Osteoblast (primary cell): ENCODE measurements around the gene TNS2. TPM values are rescaled to one million over a fixed set of nuclear protein-coding genes. Genes with fewer than 3 reads are reported as not detected.

Source experiments
- DNase-seq: peaks from one replicate; pipeline ENCODE4 v3.0.0; 2011; ENCODE audit warnings: low spot score, mixed read lengths; ENCODE audit not compliant: insufficient read length; ENCODE audit errors: missing footprints
- H2AFZ ChIP-seq: 2 replicates; pipeline ENCODE4 v1.6.0; 2011; ENCODE audit warnings: mild to moderate bottlenecking, low read length
- H3K27ac ChIP-seq: 2 replicates; pipeline ENCODE4 v1.5.1; 2011; ENCODE audit warnings: mild to moderate bottlenecking, low read depth, low read length, moderate library complexity
- H3K27me3 ChIP-seq: 2 replicates; pipeline ENCODE4 v1.6.0; 2012; ENCODE audit warnings: mild to moderate bottlenecking, control low read depth, inconsistent platforms, low read length, moderate library complexity; ENCODE audit not compliant: insufficient read depth
- H3K36me3 ChIP-seq: 2 replicates; pipeline ENCODE4 v1.5.1; 2011; ENCODE audit warnings: mild to moderate bottlenecking, low read length, control low read depth, moderate library complexity; ENCODE audit not compliant: insufficient read depth
- H3K4me1 ChIP-seq: 2 replicates; pipeline ENCODE4 v1.5.1; 2011; ENCODE audit warnings: mild to moderate bottlenecking, low read length, control low read depth, moderate library complexity; ENCODE audit not compliant: insufficient read depth
- H3K4me2 ChIP-seq: 2 replicates; pipeline ENCODE4 v1.6.0; 2011; ENCODE audit warnings: mild to moderate bottlenecking, low read length; ENCODE audit not compliant: insufficient read depth
- H3K4me3 ChIP-seq: fragments of 200-600 bp; sonication (generic); 3 replicates; pipeline ENCODE4 v1.5.1; 2012; ENCODE audit warnings: mild to moderate bottlenecking, low read length, inconsistent platforms; ENCODE audit not compliant: insufficient read depth
- H3K79me2 ChIP-seq: 2 replicates; pipeline ENCODE4 v1.6.0; 2012; ENCODE audit warnings: mild to moderate bottlenecking, low read length, control low read depth, inconsistent platforms; ENCODE audit not compliant: insufficient read depth
- H3K9me3 ChIP-seq: 2 replicates; pipeline ENCODE4 v1.5.1; 2011; ENCODE audit warnings: low read depth, low read length, control low read depth
- H4K20me1 ChIP-seq: 2 replicates; pipeline ENCODE4 v1.6.0; 2012; ENCODE audit warnings: mild to moderate bottlenecking, low read length, control low read depth; ENCODE audit not compliant: insufficient read depth
- total RNA-seq: library from RNA; depleted of rRNA; stranded (reverse); fragments of >200 nt; gene quantifications from 2 replicates; pipeline ENCODE4 v1.2.3, GENCODE V29; 2012
- TF ChIP-seq, protein P1 (sequence below): IDR thresholded peaks from 2 replicates; pipeline ENCODE4 v1.5.1; 2011; ENCODE audit warnings: mild to moderate bottlenecking, low read depth, low read length, moderate library complexity; ENCODE audit errors: extremely low read depth

Gene TNS2
- total RNA-seq, 1 donor = 72.0 TPM

DNA sequence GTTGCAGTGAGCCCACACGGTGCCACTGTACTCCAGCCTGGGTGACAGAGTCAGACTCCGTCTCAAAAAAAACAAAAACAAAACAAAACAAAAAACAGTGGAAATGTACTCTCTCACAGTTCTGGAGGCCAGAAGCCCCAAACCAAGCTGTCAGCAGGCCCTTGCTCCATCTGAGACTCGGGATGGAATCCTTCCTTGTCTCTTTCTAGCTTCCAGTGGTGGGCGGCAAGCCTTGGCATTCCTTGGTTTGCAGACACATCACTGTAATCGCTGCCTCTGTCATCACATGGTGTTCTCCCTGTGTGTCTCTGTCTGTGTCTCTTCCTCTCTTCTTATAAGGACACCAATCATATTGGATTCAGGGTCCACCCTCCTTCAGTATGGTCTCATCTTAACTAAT is 6.4 kb downstream of the TNS2 start:
- H3K4me2 ChIP-seq = no peak overlapping the region
- no peaks in the 10 kb centered on the region for H3K27me3 ChIP-seq
- no peaks in the 10 kb centered on the region for H3K9me3 ChIP-seq
- no peak overlapping the region for H3K4me3 ChIP-seq
- TF ChIP-seq, protein P1, sequence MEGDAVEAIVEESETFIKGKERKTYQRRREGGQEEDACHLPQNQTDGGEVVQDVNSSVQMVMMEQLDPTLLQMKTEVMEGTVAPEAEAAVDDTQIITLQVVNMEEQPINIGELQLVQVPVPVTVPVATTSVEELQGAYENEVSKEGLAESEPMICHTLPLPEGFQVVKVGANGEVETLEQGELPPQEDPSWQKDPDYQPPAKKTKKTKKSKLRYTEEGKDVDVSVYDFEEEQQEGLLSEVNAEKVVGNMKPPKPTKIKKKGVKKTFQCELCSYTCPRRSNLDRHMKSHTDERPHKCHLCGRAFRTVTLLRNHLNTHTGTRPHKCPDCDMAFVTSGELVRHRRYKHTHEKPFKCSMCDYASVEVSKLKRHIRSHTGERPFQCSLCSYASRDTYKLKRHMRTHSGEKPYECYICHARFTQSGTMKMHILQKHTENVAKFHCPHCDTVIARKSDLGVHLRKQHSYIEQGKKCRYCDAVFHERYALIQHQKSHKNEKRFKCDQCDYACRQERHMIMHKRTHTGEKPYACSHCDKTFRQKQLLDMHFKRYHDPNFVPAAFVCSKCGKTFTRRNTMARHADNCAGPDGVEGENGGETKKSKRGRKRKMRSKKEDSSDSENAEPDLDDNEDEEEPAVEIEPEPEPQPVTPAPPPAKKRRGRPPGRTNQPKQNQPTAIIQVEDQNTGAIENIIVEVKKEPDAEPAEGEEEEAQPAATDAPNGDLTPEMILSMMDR = no peak
- H3K4me1 ChIP-seq = peaks cover 44% of the 10 kb centered on the region
- H3K79me2 ChIP-seq = peaks cover 13% of the 10 kb centered on the region
- H4K20me1 ChIP-seq = peaks cover 10% of the 10 kb centered on the region
- no peak overlapping the region for H2AFZ ChIP-seq
- DNase-seq = peak; percentile 58
- peak overlapping the region; percentile 41 for H3K27ac ChIP-seq
- H3K36me3 ChIP-seq = peaks cover 64% of the 10 kb centered on the region

DNA sequence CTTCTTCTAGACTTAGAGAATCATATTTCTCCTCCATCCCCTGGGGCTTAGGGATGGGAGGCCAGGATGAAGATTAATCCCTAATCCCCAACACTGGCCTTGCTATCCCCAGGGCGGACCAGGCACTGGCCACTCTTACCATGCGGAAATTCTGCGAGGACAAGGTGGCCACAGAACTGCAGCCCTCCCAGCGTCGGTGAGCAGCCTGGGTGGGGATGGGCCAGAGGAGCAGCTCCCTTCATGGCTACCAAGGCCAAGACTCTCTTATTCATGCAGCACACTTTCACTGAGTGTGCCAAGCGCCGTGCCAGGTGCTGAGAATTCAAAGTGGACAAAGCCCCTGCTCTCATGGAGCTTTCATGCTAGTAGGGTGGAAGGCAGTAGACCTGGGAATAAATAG is 7.0 kb downstream of the TNS2 start:
- TF ChIP-seq, protein P1 = no peak
- H3K27me3 ChIP-seq = no peaks in the 10 kb centered on the region
- no peak overlapping the region for H2AFZ ChIP-seq
- peaks cover 68% of the 10 kb centered on the region for H3K36me3 ChIP-seq
- H3K9me3 ChIP-seq = no peaks in the 10 kb centered on the region
- no peak for DNase-seq
- no peak overlapping the region for H3K4me2 ChIP-seq
- peak overlapping the region; percentile 41 for H3K27ac ChIP-seq
- H3K4me1 ChIP-seq = peaks cover 38% of the 10 kb centered on the region
- peaks cover 14% of the 10 kb centered on the region for H4K20me1 ChIP-seq
- H3K4me3 ChIP-seq = no peak overlapping the region
- H3K79me2 ChIP-seq = peaks cover 9% of the 10 kb centered on the region

DNA sequence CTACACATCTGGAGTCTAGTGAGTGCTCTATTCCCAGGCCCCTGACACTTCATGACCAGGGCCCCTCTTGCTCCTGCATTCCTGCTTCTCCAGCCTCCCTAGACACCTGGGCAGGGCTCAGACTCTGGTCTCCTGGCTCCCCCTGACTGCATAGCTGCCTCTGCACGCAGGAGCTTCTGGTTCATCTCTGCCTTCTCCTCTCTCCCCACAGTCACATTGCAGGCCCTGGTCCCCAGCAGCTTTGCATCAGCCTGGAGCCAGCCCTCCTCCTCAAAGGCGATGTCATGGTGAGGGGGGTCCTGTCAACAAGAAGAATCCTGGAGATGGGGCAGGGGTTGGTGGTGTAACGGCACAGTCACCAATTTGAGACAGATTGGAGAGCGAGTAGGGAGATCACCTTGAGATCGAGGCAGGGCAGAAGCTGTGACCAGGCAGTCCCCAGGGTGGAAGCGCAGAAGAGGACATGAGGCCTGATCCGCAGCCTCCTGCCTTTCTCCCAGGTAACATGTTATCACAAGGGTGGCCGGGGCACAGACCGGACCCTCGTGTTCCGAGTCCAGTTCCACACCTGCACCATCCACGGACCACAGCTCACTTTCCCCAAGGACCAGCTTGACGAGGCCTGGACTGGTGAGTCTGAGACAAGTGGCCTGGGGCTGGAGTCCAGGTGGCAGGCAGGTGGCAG is 8.1 kb downstream of the TNS2 start:
- Histone ChIP-seq H2AFZ (no peak overlapping the region), H3K4me2 (no peak overlapping the region), H3K36me3 (peaks cover 77% of the 10 kb centered on the region), H3K4me1 (peaks cover 35% of the 10 kb centered on the region), H3K27me3 (no peaks in the 10 kb centered on the region), H3K9me3 (no peaks in the 10 kb centered on the region), H3K27ac (no peak overlapping the region), H4K20me1 (peaks cover 24% of the 10 kb centered on the region), H3K79me2 (no peaks in the 10 kb centered on the region), H3K4me3 (no peak overlapping the region)
- TF ChIP-seq, protein P1 = no peak
- DNase-seq = peak; percentile 56

- peaks cover 77% of the 10 kb centered on the region for H3K36me3 ChIP-seq
- no peak overlapping the region for H2AFZ ChIP-seq
- peaks cover 28% of the 10 kb centered on the region for H4K20me1 ChIP-seq
- no peaks in the 10 kb centered on the region for H3K79me2 ChIP-seq
- no peak overlapping the region for H3K27ac ChIP-seq
- H3K4me2 ChIP-seq = no peak overlapping the region
- H3K27me3 ChIP-seq = no peaks in the 10 kb centered on the region
- DNase-seq = peak; percentile 79
- H3K4me3 ChIP-seq = no peak overlapping the region
- TF ChIP-seq, protein P1 = no peak
- no peaks in the 10 kb centered on the region for H3K9me3 ChIP-seq
- peaks cover 34% of the 10 kb centered on the region for H3K4me1 ChIP-seq
These were observed 9.0 kb downstream of the TNS2 start for GRCh38 chr12:53058674-53059433.
